Thyroid gland (tissue), 4 donors: Measurements from ENCODE around the gene ZNF496. TPM values are rescaled to one million over a fixed set of nuclear protein-coding genes. Genes with fewer than 3 reads are reported as not detected.

Experiments
- DNase-seq, 2 donors: peaks; one replicate each; pipeline ENCODE4 v3.0.0-alpha.2; 2019
- H3K27ac ChIP-seq, 3 donors: fragments of 200-600 bp; sonication (generic); 1 replicate in 2 of 3; 2 replicates in 1 of 3; pipeline ENCODE4 v1.5.1; 2016 to 2019; ENCODE audit warnings: mild to moderate bottlenecking in 1 of 3, moderate library complexity in 1 of 3
- H3K27me3 ChIP-seq: fragments of 200-600 bp; sonication (generic); one replicate; pipeline ENCODE4 v1.5.1; 2019
- H3K36me3 ChIP-seq, 2 donors: fragments of 200-600 bp; sonication (generic); one replicate each; pipeline ENCODE4 v1.5.1; 2016 to 2019
- H3K4me1 ChIP-seq, 2 donors: fragments of 200-600 bp; sonication (generic); one replicate each; pipeline ENCODE4 v1.5.1; 2017 to 2019
- H3K4me3 ChIP-seq, 3 donors: fragments of 200-600 bp; sonication (generic); replicated peaks in 1 of 3; 1 replicate in 2 of 3; 2 replicates in 1 of 3; pipeline ENCODE4 v1.5.1; 2016; ENCODE audit warnings: mild to moderate bottlenecking in 1 of 3
- H3K9me3 ChIP-seq: fragments of 200-600 bp; sonication (generic); one replicate; pipeline ENCODE4 v1.5.1; 2017
- POLR2A ChIP-seq, 2 donors: fragments of 450-650 bp; IDR thresholded peaks; one replicate each; pipeline ENCODE4 v1.6.1; 2017; ENCODE audit warnings: antibody characterized with exemption in 2 of 2, mild to moderate bottlenecking in 2 of 2, moderate library complexity in 1 of 2
- WGBS, 2 donors: methylation state at CpG; one replicate each; pipeline ENCODE4 v1.1.5; 2017; 5-methylcytosine and 5-hydroxymethylcytosine counted together
- intact Hi-C: fragments of 100-400 bp; cut with DNase I; formaldehyde crosslinking; loops from one replicate; pipeline ENCODE4 v1.15.1; 2023
- total RNA-seq, 4 donors: library from RNA; depleted of rRNA; stranded (reverse); fragments of >200 nt; gene quantifications; one replicate each; pipeline ENCODE4 v1.2.3, GENCODE V29; 2016
- TF ChIP-seq, protein P1 (sequence below), 6 experiments: fragments of 200-600 bp in 3 of 6; fragments of 450-650 bp in 3 of 6; sonication (generic) in 3 of 6; IDR thresholded peaks; one replicate each; pipeline ENCODE4 v1.5.1; 2016 to 2019; ENCODE audit warnings: antibody characterized with exemption in 6 of 6, mild to moderate bottlenecking in 2 of 6, inconsistent platforms in 1 of 6, moderate library complexity in 1 of 6

Gene ZNF496
- total RNA-seq, 4 donors from 2014 or later, result 34.0 to 78.6 (median 51.9) TPM

DNA sequence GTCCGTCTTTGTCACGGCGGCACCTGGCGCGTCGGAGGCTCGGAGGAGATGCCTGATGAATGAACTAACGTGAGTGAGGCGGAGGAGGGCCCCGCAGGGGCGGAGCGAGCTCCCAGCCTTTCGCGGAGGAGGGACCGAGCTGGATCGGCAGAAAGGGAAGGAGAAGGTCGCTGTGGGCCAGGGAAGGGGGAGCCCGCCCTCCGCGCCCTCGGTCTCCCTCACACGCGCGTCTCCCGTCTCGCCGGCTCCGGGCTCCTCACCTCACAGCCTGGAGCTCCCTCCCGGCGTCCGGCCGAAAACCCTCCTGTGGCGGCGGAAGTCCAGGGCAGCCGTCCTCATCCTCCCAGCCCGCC lies 519 bp downstream of the ZNF496 start:
- TF ChIP-seq, protein P1, sequence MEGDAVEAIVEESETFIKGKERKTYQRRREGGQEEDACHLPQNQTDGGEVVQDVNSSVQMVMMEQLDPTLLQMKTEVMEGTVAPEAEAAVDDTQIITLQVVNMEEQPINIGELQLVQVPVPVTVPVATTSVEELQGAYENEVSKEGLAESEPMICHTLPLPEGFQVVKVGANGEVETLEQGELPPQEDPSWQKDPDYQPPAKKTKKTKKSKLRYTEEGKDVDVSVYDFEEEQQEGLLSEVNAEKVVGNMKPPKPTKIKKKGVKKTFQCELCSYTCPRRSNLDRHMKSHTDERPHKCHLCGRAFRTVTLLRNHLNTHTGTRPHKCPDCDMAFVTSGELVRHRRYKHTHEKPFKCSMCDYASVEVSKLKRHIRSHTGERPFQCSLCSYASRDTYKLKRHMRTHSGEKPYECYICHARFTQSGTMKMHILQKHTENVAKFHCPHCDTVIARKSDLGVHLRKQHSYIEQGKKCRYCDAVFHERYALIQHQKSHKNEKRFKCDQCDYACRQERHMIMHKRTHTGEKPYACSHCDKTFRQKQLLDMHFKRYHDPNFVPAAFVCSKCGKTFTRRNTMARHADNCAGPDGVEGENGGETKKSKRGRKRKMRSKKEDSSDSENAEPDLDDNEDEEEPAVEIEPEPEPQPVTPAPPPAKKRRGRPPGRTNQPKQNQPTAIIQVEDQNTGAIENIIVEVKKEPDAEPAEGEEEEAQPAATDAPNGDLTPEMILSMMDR (IDR thresholded peaks at IDR 0.05), result no peak
- TF ChIP-seq POLR2A (IDR thresholded peaks at IDR 0.05), result peak in 1 of 2 donors; percentile 84
- Histone ChIP-seq H3K36me3 (peaks cover 10 to 15% of the 10 kb centered on the region in 2 donors), H3K4me3 (peak overlapping the region; percentile 54 to 95 (median 89)), H3K27me3 (no peaks in the 10 kb centered on the region), H3K9me3 (no peaks in the 10 kb centered on the region), H3K27ac (peak overlapping the region; percentile 87 to 93 (median 92)), H3K4me1 (peaks cover 14 to 29% of the 10 kb centered on the region in 2 donors)
- intact Hi-C loops, result loop anchor here (10.0 kb wide), 1 partner anchor 126 kb away; no protein-coding TSS in a partner anchor
- WGBS, 2 donors, result 1% methylated on average over 15 of the region's 36 CpGs; no CpG with 5 or more reads in 1 of the 2 donors
- peak; percentile 83 to 84 for DNase-seq

DNA sequence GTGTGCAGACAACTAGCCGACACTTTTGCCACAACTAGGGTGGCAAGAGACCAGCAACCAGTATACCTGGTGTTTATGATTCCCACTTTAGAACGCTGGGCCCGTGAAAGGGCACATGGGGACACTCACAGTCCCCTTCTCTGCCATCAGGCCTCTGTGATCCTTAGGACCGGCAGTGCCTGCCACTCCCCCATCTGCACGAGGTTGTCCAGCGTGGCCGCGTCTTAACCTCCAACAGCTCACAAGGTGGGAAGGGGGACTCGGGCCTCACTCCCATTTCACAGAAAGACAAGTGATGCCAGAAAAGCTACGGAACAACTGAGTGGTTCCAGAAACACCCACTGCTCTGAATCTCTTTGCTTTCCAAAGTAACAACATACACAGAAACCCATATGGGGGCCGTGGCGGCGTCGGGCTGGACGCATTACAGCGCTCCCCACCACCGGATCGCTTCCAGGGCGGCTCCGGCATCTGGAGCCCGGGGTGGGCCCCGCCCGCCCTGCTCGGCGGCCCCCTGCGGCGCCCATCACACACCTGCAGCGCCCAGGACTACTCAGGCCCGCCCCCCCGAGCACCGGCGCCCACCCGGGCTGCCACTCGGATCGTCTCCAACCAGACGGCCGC lies 1.0 kb downstream of the ZNF496 start:
- DNase-seq, result no peak

DNA sequence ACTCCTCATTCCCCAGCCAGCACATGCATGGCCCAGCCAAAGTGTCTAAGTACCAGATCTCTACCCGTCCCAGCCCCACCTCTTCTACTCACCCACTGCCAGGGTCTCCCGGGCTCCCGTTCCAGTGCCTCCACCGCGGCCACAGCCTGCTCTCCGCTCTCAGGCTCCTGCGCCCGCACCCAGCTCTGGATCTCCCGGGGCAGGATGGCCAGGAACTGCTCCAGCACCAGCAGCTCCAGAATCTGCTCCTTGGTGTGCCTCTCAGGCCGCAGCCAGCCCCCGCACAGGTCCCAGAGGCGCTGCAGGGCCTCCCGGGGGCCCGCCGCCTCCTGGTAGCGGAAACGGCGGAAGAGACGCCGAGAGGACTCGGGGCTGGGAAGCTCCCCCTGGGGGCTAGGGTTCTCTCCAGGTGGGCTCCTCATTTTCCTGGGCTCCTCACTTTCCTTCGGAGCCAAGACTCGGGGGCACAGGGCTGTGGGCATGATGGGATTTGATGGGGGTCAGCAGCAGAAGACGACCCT lies 2.5 kb downstream of the ZNF496 start:
- Histone ChIP-seq H3K4me3 (no peak overlapping the region), H3K36me3 (peaks cover 10 to 15% of the 10 kb centered on the region in 2 donors), H3K27me3 (no peaks in the 10 kb centered on the region), H3K4me1 (peaks cover 14 to 19% of the 10 kb centered on the region in 2 donors), H3K27ac (no peak overlapping the region), H3K9me3 (no peaks in the 10 kb centered on the region)
- intact Hi-C loops, result no loop called here
- WGBS, 2 donors, result 95 to 98% methylated on average over 18 to 24 of the region's 24 CpGs
- no peak for DNase-seq
- no peak for TF ChIP-seq POLR2A (IDR thresholded peaks at IDR 0.05)
- TF ChIP-seq, protein P1 (IDR thresholded peaks at IDR 0.05), result no peak

More for the DNA sequence above, 1.0 kb downstream of the ZNF496 start:
- Histone ChIP-seq H3K27ac (peak overlapping the region in 2 of 3 donors; percentile 92 to 93), H3K27me3 (no peaks in the 10 kb centered on the region), H3K4me3 (peak overlapping the region; percentile 54 to 95 (median 89)), H3K36me3 (peaks cover 10 to 15% of the 10 kb centered on the region in 2 donors), H3K9me3 (no peaks in the 10 kb centered on the region), H3K4me1 (peaks cover 14 to 29% of the 10 kb centered on the region in 2 donors)
- TF ChIP-seq, protein P1 (IDR thresholded peaks at IDR 0.05), result no peak
- no peak for TF ChIP-seq POLR2A (IDR thresholded peaks at IDR 0.05)
- WGBS, 2 donors, result 14 to 43% methylated on average over 10 to 12 of the region's 37 CpGs
- intact Hi-C loops, result loop anchor here (10.0 kb wide), 1 partner anchor 126 kb away; no protein-coding TSS in a partner anchor

DNA sequence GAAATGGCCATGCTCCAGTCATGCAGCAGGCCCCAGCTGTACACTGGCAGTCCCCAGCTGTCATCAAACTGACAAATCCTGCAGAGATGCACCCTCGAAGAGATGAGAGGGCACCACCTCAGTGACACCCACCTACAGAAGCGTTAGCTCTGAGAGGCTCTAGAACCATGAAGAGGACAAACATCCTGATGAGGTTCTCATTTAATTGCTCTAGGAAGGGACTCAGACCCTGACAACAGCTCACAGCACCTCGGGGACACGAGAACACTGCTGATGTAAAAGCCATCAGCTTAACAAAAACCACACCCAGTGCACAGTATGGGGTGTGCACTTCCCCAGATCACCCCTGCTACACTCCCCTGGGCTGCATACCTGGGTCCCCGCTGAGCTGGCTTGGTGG lies 3.4 kb downstream of the ZNF496 start:
- 91 to 94% methylated on average over 4 to 5 of the region's 5 CpGs for WGBS, 2 donors
- Histone ChIP-seq H3K4me1 (peaks cover 14 to 16% of the 10 kb centered on the region in 2 donors), H3K4me3 (no peak overlapping the region), H3K27ac (no peak overlapping the region), H3K9me3 (no peaks in the 10 kb centered on the region), H3K36me3 (peaks cover 13 to 15% of the 10 kb centered on the region in 2 donors), H3K27me3 (no peaks in the 10 kb centered on the region)
- intact Hi-C loops, result no loop called here
- TF ChIP-seq, protein P1 (IDR thresholded peaks at IDR 0.05), result no peak
- TF ChIP-seq POLR2A (IDR thresholded peaks at IDR 0.05), result no peak
- no peak for DNase-seq
